Raji (cell line): ENCODE results near the gene LDHA.

Source experiments
- POLR2A ChIP-seq: IDR thresholded peaks from 2 replicates; pipeline ENCODE4 v1.6.1; 2011; ENCODE audit warnings: low read depth, low read length, control low read depth; ENCODE audit not compliant: insufficient read depth

LDHA gene

DNA sequence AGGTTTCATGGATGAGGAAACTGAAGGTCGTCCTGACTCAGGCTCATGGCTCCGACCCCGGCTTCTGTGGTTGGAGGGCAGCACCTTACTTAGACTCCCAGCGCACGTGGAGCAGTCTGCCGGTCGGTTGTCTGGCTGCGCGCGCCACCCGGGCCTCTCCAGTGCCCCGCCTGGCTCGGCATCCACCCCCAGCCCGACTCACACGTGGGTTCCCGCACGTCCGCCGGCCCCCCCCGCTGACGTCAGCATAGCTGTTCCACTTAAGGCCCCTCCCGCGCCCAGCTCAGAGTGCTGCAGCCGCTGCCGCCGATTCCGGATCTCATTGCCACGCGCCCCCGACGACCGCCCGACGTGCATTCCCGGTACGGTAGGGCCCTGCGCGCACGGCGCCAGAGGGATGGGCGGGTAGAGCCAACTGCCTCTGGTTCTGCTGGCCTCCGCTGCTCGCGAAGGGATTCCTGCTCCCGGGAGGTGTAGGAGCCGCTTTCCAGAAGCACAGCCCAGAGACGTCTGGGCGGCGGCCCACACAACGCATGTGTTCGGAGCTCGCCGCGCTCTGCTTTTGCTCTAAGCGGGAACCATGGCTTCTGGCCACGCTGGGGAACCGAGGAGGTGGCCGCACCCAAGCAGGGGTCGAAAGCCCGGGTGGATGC, at the start of gene LDHA:
Gene LDHA (plus strand): TSS at position 289 of the 653 bp plus-strand sequence. CDS start 2,280 bp downstream, outside the sequence.
- TF ChIP-seq POLR2A = peak; percentile 99

- TF ChIP-seq POLR2A = no peak
Observed at GRCh38 chr11:18347471-18348125, 46.8 kb upstream of the LDHA start.

- TF ChIP-seq POLR2A = no peak
Observed at GRCh38 chr11:18352581-18352980, 41.8 kb upstream of the LDHA start.

GRCh38 chr11:18358646-18359045, 35.7 kb upstream of the LDHA start:
- no peak for TF ChIP-seq POLR2A

- no peak for TF ChIP-seq POLR2A
Observed at GRCh38 chr11:18361154-18361553, 33.2 kb upstream of the LDHA start.

GRCh38 chr11:18364495-18365073, 29.8 kb upstream of the LDHA start:
- no peak for TF ChIP-seq POLR2A

- TF ChIP-seq POLR2A = no peak
Observed at GRCh38 chr11:18365741-18366140, 28.6 kb upstream of the LDHA start.

- TF ChIP-seq POLR2A = no peak
Observed at GRCh38 chr11:18366286-18366685, 28.1 kb upstream of the LDHA start.

- no peak for TF ChIP-seq POLR2A
Observed at GRCh38 chr11:18367431-18367830, 26.9 kb upstream of the LDHA start.

DNA sequence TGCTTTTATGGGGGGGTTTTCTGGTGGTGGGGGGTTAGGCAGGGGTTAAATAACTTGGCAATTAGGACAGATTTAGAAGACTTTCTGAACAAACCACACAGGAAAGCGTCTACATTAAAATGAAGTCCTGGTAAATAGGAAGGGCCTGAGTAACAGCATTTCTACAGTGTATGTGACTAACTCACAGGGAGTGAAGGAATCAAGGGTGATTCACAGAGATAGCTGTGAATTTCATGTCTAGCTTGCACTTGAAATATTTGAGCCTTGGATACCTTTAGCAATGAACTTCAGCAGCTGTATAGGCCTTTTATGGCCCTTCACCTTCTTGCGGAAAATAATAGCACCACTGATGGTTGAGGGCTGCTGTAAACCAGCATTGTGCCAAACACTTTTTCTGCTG, 26.1 kb upstream of the LDHA start:
- TF ChIP-seq POLR2A = no peak

DNA sequence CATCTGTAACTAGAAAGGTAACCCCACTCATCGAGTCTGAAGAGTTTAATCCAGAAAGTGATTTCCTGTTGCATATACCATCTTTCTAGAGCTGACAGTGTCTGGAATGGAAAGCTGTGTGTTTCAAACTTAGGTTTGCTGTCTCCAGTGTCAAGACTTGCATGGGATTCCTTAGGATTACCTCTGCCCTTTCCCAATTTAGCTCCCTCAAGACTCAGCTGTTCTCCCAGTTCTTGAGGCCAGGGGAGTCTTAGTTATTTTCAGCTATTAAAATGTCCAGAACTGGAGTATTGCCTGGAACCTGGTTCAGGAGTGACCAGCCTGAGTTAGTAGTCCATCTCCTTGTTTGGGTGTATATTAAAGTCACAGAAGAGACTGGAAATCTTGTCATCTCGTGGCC, 25.0 kb upstream of the LDHA start:
- TF ChIP-seq POLR2A = no peak

DNA sequence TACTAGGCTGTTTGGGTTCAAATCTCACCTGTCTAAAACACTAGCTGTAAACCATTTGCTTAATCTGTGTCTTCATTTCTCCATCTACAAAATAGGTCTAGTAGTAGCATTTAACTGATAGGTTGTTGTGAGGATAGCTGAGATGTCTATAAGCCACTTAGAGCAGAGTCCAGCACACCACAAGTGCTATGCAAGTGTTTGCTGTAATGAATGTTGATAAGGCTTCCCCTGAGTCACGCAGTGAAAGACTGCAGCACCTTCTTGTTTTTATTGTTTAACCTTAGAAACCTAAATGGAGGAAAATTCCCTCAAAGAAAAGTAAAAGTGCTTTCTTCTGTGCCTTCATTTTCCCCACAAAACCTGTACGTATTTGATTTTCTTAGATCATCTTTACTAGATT, 23.1 kb upstream of the LDHA start:
- no peak for TF ChIP-seq POLR2A

- no peak for TF ChIP-seq POLR2A
Observed at GRCh38 chr11:18372201-18372600, 22.2 kb upstream of the LDHA start.

GRCh38 chr11:18374956-18375355, 19.4 kb upstream of the LDHA start:
- no peak for TF ChIP-seq POLR2A

DNA sequence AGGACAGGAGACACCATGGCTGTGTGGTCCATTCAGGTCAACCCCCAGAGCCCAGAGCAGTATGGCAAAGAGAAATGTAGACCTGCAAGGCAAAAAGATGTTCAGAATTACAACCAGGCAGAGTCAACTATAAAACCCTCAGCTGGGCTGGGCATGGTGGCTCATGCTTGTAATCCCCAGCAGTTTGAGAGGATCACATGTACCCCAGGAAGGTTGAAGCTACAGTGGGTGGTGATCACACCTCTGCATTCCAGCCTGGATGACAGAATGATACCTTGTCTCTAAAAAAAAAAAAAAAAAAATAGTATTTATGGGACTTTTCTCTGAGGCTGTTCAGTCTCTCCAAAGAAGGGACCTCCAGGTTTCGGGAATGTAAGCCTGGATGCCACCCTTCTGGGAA, 18.4 kb upstream of the LDHA start:
- no peak for TF ChIP-seq POLR2A

DNA sequence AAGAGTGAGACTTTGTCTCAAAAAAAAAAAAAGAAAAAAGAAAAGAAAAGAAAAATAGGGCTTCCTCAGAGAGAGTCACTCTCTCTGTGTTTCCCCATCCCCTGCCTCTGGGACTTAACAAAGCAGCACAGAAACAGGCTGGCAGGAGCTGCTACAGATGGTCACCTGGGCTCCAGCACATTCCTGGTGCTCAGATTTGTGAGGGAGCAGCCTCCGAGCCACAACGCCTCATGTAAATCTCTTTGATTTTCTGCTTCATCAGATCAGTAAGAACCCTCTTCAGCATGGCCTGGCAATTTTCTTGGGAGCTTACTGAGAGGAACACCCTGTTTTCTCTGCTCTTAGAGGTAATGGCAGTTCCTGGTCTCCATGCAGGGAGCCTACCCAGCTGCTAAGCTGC, 15.2 kb upstream of the LDHA start:
- no peak for TF ChIP-seq POLR2A

DNA sequence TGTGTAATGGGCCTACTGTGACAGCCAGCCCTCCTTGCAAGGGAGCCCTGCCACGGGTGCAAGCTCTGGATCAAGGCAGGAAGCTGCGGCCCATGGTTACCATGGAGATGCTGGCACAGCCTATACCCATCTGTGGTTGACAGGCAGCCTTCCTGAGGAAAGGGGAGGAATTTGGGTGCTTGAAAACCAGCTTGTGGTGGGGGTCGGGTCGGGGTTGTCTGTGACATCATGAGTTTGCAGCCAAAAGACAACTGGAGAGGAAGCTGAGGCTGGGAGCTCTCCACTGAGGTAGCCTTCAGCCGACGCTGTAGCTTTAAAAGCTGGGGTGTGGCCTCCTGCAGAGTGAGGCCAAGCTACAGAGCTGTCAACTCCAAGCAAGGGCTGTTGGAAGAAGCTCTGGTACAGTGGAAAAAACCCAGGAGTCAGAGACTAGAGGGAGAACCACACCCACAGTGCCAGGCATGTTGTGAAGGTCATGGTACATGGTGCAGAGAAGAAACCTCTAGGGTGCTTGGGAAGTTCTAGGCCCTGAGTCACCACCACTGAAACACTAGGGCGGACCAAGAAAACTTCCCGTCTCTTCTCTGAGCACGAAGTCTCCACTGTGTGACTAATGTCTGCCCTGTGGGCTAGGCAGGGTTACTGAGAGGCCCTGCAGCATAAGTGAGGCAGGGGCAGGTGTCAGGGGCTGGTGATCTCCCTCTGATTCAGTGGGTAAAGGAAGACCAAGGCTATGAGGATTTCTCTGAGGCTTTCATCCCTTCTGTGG, 10.8 kb upstream of the LDHA start:
- TF ChIP-seq POLR2A = no peak
